ENCODE data around the gene TENM4.

DNA sequence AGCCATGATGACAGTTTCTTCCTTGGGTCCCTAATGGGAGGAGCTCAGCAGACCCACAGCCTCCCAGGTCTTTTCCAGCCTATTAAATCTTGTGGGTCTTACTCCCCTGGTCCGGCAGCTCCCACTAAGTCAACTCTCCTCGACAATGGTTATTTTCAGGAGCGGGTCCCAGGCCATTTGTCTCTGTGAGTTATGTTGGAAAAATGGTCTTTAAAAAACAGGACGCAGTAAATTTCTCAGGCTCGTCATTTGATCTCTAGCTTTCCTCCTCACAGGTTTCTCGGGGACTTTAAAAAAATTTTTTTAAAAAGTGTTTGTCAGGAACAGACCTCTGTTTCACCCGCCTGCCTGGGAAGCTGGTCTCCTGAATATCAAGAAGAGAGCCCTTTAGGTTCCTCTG is 468.7 kb downstream of the TENM4 start:
- TF ChIP-seq, protein P1, sequence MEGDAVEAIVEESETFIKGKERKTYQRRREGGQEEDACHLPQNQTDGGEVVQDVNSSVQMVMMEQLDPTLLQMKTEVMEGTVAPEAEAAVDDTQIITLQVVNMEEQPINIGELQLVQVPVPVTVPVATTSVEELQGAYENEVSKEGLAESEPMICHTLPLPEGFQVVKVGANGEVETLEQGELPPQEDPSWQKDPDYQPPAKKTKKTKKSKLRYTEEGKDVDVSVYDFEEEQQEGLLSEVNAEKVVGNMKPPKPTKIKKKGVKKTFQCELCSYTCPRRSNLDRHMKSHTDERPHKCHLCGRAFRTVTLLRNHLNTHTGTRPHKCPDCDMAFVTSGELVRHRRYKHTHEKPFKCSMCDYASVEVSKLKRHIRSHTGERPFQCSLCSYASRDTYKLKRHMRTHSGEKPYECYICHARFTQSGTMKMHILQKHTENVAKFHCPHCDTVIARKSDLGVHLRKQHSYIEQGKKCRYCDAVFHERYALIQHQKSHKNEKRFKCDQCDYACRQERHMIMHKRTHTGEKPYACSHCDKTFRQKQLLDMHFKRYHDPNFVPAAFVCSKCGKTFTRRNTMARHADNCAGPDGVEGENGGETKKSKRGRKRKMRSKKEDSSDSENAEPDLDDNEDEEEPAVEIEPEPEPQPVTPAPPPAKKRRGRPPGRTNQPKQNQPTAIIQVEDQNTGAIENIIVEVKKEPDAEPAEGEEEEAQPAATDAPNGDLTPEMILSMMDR (IDR thresholded peaks at IDR 0.05), result no peak
- TF ChIP-seq POLR2A (IDR thresholded peaks at IDR 0.05), result no peak

All from Peyer's patch (tissue), 4 donors.